ENCODE measurements around the gene ZC3H7A. TPM values are rescaled to one million over a fixed set of nuclear protein-coding genes. Genes with fewer than 3 reads are reported as not detected.

The ZC3H7A gene
- total RNA-seq, 4 donors from 2014 or later, result 32.7 to 65.8 (median 41.9) TPM

- Histone ChIP-seq H3K9me3 (no peaks in the 10 kb centered on the region), H3K27me3 (no peaks in the 10 kb centered on the region), H3K4me3 (no peak overlapping the region), H3K4me1 (peaks cover 31% of the 10 kb centered on the region), H3K36me3 (no peaks in the 10 kb centered on the region), H3K27ac (peak overlapping the region; percentile 69)
- no peak for DNase-seq (ENCODE audit: low spot score in 2 of 2)
- TF ChIP-seq EP300 (IDR thresholded peaks at IDR 0.05) (no peak), POLR2A (IDR thresholded peaks at IDR 0.05) (no peak), POLR2AphosphoS5 (IDR thresholded peaks at IDR 0.05) (no peak)
- TF ChIP-seq, protein P1, sequence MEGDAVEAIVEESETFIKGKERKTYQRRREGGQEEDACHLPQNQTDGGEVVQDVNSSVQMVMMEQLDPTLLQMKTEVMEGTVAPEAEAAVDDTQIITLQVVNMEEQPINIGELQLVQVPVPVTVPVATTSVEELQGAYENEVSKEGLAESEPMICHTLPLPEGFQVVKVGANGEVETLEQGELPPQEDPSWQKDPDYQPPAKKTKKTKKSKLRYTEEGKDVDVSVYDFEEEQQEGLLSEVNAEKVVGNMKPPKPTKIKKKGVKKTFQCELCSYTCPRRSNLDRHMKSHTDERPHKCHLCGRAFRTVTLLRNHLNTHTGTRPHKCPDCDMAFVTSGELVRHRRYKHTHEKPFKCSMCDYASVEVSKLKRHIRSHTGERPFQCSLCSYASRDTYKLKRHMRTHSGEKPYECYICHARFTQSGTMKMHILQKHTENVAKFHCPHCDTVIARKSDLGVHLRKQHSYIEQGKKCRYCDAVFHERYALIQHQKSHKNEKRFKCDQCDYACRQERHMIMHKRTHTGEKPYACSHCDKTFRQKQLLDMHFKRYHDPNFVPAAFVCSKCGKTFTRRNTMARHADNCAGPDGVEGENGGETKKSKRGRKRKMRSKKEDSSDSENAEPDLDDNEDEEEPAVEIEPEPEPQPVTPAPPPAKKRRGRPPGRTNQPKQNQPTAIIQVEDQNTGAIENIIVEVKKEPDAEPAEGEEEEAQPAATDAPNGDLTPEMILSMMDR (IDR thresholded peaks at IDR 0.05), result no peak
These were observed 13.1 kb downstream of the ZC3H7A start for GRCh38 chr16:11784038-11784369.

DNA sequence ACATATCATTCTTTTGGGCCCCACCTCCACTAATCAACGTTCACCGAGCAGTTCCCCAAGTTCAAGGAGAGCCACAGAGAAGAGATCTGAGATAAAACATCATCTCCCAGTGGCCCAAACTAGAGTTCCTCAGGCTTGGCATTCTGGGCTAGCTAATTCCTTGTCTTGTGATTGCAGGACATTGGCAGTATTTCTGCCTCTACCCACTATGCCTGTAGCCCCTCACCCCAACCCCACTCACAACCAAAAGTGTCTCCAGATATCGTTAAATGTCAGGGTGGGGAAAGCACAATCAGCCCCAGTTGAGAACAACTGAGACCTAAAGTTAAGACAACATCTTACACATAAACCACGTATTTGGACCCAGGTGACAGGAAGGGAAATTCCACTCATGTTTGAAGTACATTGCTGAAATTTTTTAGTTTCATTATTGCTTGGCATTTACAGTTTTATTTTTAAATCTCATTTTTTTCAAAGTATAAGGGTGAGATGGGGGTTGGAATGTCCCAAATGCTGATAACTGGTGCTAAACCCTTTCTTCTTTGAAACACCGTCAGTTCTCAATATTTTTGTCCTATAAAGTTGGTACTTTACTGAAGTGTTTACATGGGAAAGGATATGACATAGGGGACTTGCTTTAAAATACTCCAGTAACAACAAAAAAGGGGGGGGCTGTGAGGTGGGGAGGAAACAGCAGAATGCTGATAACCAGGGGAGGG, 13.6 kb downstream of the ZC3H7A start:
- no peak for DNase-seq (ENCODE audit: low spot score in 2 of 2)
- H3K4me1 ChIP-seq, result peaks cover 31% of the 10 kb centered on the region
- TF ChIP-seq POLR2A (IDR thresholded peaks at IDR 0.05) (no peak), POLR2AphosphoS5 (IDR thresholded peaks at IDR 0.05) (no peak), EP300 (IDR thresholded peaks at IDR 0.05) (no peak)
- TF ChIP-seq, protein P1 (IDR thresholded peaks at IDR 0.05), result no peak
- 16% methylated on average over 5 of the region's 5 CpGs for WGBS
- H3K9me3 ChIP-seq, result no peaks in the 10 kb centered on the region
- H3K36me3 ChIP-seq, result peaks cover 4% of the 10 kb centered on the region
- H3K4me3 ChIP-seq, result peak overlapping the region; percentile 10
- H3K27ac ChIP-seq, result peak overlapping the region; percentile 69
- H3K27me3 ChIP-seq, result no peaks in the 10 kb centered on the region

DNA sequence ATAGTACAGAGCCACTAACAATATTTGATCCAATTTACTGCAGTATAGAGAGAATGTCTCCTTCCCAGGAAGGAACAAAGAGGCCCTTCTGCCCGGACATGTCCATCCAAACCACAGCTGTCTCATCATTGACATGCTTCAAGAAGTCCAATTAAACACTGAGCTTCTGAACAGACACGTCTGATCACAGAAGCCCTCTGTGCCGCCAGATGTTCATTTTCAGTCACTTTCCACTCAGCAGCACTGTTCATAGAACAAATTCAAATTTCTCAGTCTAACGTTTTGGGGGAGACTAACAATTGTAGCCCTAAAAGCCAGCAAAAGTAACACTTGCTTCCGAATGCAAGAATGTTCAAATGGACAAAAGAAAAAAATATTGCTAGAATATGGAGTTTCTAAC, 15.3 kb downstream of the ZC3H7A start:
- Histone ChIP-seq H3K4me1 (peaks cover 31% of the 10 kb centered on the region), H3K36me3 (peaks cover 18% of the 10 kb centered on the region), H3K9me3 (no peaks in the 10 kb centered on the region), H3K4me3 (no peak overlapping the region), H3K27me3 (no peaks in the 10 kb centered on the region), H3K27ac (peak overlapping the region; percentile 69)
- no peak for TF ChIP-seq POLR2AphosphoS5 (IDR thresholded peaks at IDR 0.05)
- no peak for TF ChIP-seq POLR2A (IDR thresholded peaks at IDR 0.05)
- TF ChIP-seq, protein P1 (IDR thresholded peaks at IDR 0.05), result no peak
- TF ChIP-seq EP300 (IDR thresholded peaks at IDR 0.05), result no peak
- no peak for DNase-seq (ENCODE audit: low spot score in 2 of 2)
- 32% methylated on average over 5 of the region's 5 CpGs for WGBS

DNA sequence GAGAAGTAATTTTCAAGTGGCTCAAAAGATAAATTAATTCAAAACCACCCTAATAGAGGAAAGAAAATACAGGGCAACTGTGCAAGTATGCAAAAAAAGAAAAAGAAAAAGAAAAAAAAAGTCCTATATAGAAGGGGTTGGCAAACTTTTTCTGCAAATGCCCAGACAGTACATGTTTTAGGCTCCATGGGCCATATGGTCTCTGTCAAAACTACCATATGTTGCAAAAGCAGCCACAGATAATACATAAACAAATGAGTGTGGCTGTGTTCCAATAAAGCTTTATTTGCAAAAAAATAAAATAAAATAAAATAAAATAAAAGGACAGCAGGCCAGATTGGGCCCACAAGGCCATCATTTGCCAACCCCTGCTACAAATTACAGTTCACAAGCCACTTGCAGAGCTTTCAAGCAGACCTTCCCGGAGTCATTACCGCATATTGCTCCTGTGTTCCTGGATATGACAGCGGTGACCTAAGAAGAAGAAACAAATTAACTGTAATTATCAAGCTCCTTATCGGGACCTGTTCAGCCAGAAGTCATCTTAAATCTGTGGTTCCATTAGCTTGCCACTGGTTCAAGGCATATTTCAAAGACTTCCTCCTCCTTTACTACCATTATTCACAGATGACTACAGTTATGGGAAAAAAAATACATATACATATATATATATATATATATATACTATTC, 15.9 kb downstream of the ZC3H7A start:
- DNase-seq (ENCODE audit: low spot score in 2 of 2), result no peak
- no peaks in the 10 kb centered on the region for H3K9me3 ChIP-seq
- peaks cover 31% of the 10 kb centered on the region for H3K4me1 ChIP-seq
- H3K27me3 ChIP-seq, result no peaks in the 10 kb centered on the region
- H3K4me3 ChIP-seq, result no peak overlapping the region
- H3K27ac ChIP-seq, result no peak overlapping the region
- H3K36me3 ChIP-seq, result peaks cover 23% of the 10 kb centered on the region
- WGBS, result 82% methylated on average over 4 of the region's 4 CpGs
- TF ChIP-seq EP300 (IDR thresholded peaks at IDR 0.05) (no peak), POLR2AphosphoS5 (IDR thresholded peaks at IDR 0.05) (no peak), POLR2A (IDR thresholded peaks at IDR 0.05) (no peak)
- TF ChIP-seq, protein P1 (IDR thresholded peaks at IDR 0.05), result no peak

GRCh38 chr16:11779074-11779473, 18.0 kb downstream of the ZC3H7A start:
- Histone ChIP-seq H3K4me1 (peaks cover 31% of the 10 kb centered on the region), H3K27me3 (no peaks in the 10 kb centered on the region), H3K4me3 (no peak overlapping the region), H3K9me3 (no peaks in the 10 kb centered on the region), H3K27ac (no peak overlapping the region), H3K36me3 (peaks cover 42% of the 10 kb centered on the region)
- TF ChIP-seq EP300 (IDR thresholded peaks at IDR 0.05), result no peak
- TF ChIP-seq, protein P1 (IDR thresholded peaks at IDR 0.05), result no peak
- TF ChIP-seq POLR2AphosphoS5 (IDR thresholded peaks at IDR 0.05), result no peak
- no peak for TF ChIP-seq POLR2A (IDR thresholded peaks at IDR 0.05)
- DNase-seq (ENCODE audit: low spot score in 2 of 2), result no peak
- 97% methylated on average over 7 of the region's 7 CpGs for WGBS

Data from suprapubic skin (tissue), 4 donors.